ENCODE results near the gene AP4M1.

GRCh38 chr7:100075418-100075817, 26.0 kb upstream of the AP4M1 start:
- no peak for TF ChIP-seq CTCF (conservative IDR thresholded peaks at IDR 0.05 in 1 of 2, IDR thresholded peaks at IDR 0.05 in 1 of 2; ENCODE audit: low read depth in 1 of 2, low read length in 2 of 2)
- TF ChIP-seq EZH2 (IDR thresholded peaks at IDR 0.05; ENCODE audit: low read length, missing control alignments), result no peak

Measured in fibroblast of lung (primary cell).